ENCODE measurements around the gene SDCBP2.
A peak's percentile ranks its signal among the peaks of the same experiment; 100 is the strongest.

The SDCBP2 gene

GRCh38 chr20:1370548-1371110 lies 41.7 kb upstream of the SDCBP2 start:
- Mint-ChIP-seq H3K27me3 (no peaks in the 10 kb centered on the region), H3K27ac (no peak overlapping the region), H3K4me3 (no peak overlapping the region), H3K36me3 (ENCODE audit: low read depth) (peaks cover 96% of the 10 kb centered on the region), H3K9me3 (no peaks in the 10 kb centered on the region), H3K4me1 (ENCODE audit: low read depth) (peaks cover 83% of the 10 kb centered on the region)
- intact Hi-C loops (cut with micrococcal nuclease) = no loop called here

GRCh38 chr20:1369970-1370369 lies 41.0 kb upstream of the SDCBP2 start:
- Mint-ChIP-seq H3K9me3 (no peaks in the 10 kb centered on the region), H3K36me3 (ENCODE audit: low read depth) (peaks cover 96% of the 10 kb centered on the region), H3K4me1 (ENCODE audit: low read depth) (peaks cover 83% of the 10 kb centered on the region), H3K4me3 (no peak overlapping the region), H3K27ac (no peak overlapping the region), H3K27me3 (no peaks in the 10 kb centered on the region)
- intact Hi-C loops (cut with micrococcal nuclease) = no loop called here

GRCh38 chr20:1368448-1369199 lies 39.7 kb upstream of the SDCBP2 start:
- intact Hi-C loops (cut with micrococcal nuclease) = no loop called here
- Mint-ChIP-seq H3K27me3 (no peaks in the 10 kb centered on the region), H3K9me3 (no peaks in the 10 kb centered on the region)

GRCh38 chr20:1367479-1367878 lies 38.5 kb upstream of the SDCBP2 start:
- Mint-ChIP-seq H3K4me1 (ENCODE audit: low read depth) (peaks cover 84% of the 10 kb centered on the region), H3K9me3 (no peaks in the 10 kb centered on the region), H3K27me3 (no peaks in the 10 kb centered on the region), H3K4me3 (no peak overlapping the region), H3K36me3 (ENCODE audit: low read depth) (peaks cover 96% of the 10 kb centered on the region), H3K27ac (no peak overlapping the region)
- intact Hi-C loops (cut with micrococcal nuclease) = no loop called here

More at GRCh38 chr20:1368448-1369199, 39.7 kb upstream of the SDCBP2 start:
- Mint-ChIP-seq H3K36me3 (ENCODE audit: low read depth) (peaks cover 96% of the 10 kb centered on the region), H3K4me3 (no peak overlapping the region), H3K4me1 (ENCODE audit: low read depth) (peaks cover 83% of the 10 kb centered on the region), H3K27ac (no peak overlapping the region)

- no peak overlapping the region for H3K27ac Mint-ChIP-seq
- intact Hi-C loops (cut with micrococcal nuclease) = no loop called here
- peaks cover 62% of the 10 kb centered on the region for H3K4me1 Mint-ChIP-seq (ENCODE audit: low read depth)
- no peak overlapping the region for H3K4me3 Mint-ChIP-seq
- H3K27me3 Mint-ChIP-seq = no peaks in the 10 kb centered on the region
- peaks cover 97% of the 10 kb centered on the region for H3K36me3 Mint-ChIP-seq (ENCODE audit: low read depth)
- H3K9me3 Mint-ChIP-seq = no peaks in the 10 kb centered on the region
Measured at GRCh38 chr20:1364106-1364505, 35.2 kb upstream of the SDCBP2 start.

- intact Hi-C loops (cut with micrococcal nuclease) = no loop called here
- Mint-ChIP-seq H3K27ac (peak overlapping the region; percentile 14), H3K4me3 (no peak overlapping the region), H3K36me3 (ENCODE audit: low read depth) (peaks cover 97% of the 10 kb centered on the region), H3K27me3 (no peaks in the 10 kb centered on the region), H3K9me3 (no peaks in the 10 kb centered on the region), H3K4me1 (ENCODE audit: low read depth) (peaks cover 56% of the 10 kb centered on the region)
Measured at GRCh38 chr20:1363522-1363921, 34.6 kb upstream of the SDCBP2 start.

GRCh38 chr20:1362484-1362883 lies 33.5 kb upstream of the SDCBP2 start:
- peaks cover 51% of the 10 kb centered on the region for H3K4me1 Mint-ChIP-seq (ENCODE audit: low read depth)
- no peak overlapping the region for H3K4me3 Mint-ChIP-seq
- no peaks in the 10 kb centered on the region for H3K9me3 Mint-ChIP-seq
- intact Hi-C loops (cut with micrococcal nuclease) = no loop called here
- no peak overlapping the region for H3K27ac Mint-ChIP-seq
- H3K27me3 Mint-ChIP-seq = no peaks in the 10 kb centered on the region
- H3K36me3 Mint-ChIP-seq (ENCODE audit: low read depth) = peaks cover 97% of the 10 kb centered on the region

- peaks cover 1% of the 10 kb centered on the region for H3K9me3 Mint-ChIP-seq
- H3K4me3 Mint-ChIP-seq = no peak overlapping the region
- intact Hi-C loops (cut with micrococcal nuclease) = no loop called here
- H3K27me3 Mint-ChIP-seq = no peaks in the 10 kb centered on the region
- no peak overlapping the region for H3K27ac Mint-ChIP-seq
- peaks cover 99% of the 10 kb centered on the region for H3K36me3 Mint-ChIP-seq (ENCODE audit: low read depth)
- H3K4me1 Mint-ChIP-seq (ENCODE audit: low read depth) = peaks cover 36% of the 10 kb centered on the region
Measured at GRCh38 chr20:1360094-1360846, 31.3 kb upstream of the SDCBP2 start.

- Mint-ChIP-seq H3K36me3 (ENCODE audit: low read depth) (peaks cover 99% of the 10 kb centered on the region), H3K4me1 (ENCODE audit: low read depth) (peaks cover 14% of the 10 kb centered on the region), H3K4me3 (no peak overlapping the region), H3K27ac (no peak overlapping the region), H3K27me3 (no peaks in the 10 kb centered on the region), H3K9me3 (peaks cover 20% of the 10 kb centered on the region)
- intact Hi-C loops (cut with micrococcal nuclease) = no loop called here
Measured at GRCh38 chr20:1357921-1358671, 29.2 kb upstream of the SDCBP2 start.

GRCh38 chr20:1353956-1354355 lies 25.0 kb upstream of the SDCBP2 start:
- H3K9me3 Mint-ChIP-seq = peaks cover 45% of the 10 kb centered on the region
- no peaks in the 10 kb centered on the region for H3K27me3 Mint-ChIP-seq
- H3K27ac Mint-ChIP-seq = no peak overlapping the region
- H3K4me1 Mint-ChIP-seq (ENCODE audit: low read depth) = no peaks in the 10 kb centered on the region
- H3K4me3 Mint-ChIP-seq = no peak overlapping the region
- intact Hi-C loops (cut with micrococcal nuclease) = no loop called here
- peaks cover 87% of the 10 kb centered on the region for H3K36me3 Mint-ChIP-seq (ENCODE audit: low read depth)

GRCh38 chr20:1346315-1346969 lies 17.5 kb upstream of the SDCBP2 start:
- intact Hi-C loops (cut with micrococcal nuclease) = no loop called here
- Mint-ChIP-seq H3K4me1 (ENCODE audit: low read depth) (peaks cover 6% of the 10 kb centered on the region), H3K27me3 (no peaks in the 10 kb centered on the region), H3K27ac (no peak overlapping the region), H3K36me3 (ENCODE audit: low read depth) (peaks cover 17% of the 10 kb centered on the region), H3K4me3 (no peak overlapping the region), H3K9me3 (peaks cover 28% of the 10 kb centered on the region)

GRCh38 chr20:1345756-1346093 lies 16.8 kb upstream of the SDCBP2 start:
- H3K27ac Mint-ChIP-seq = no peak overlapping the region
- no peaks in the 10 kb centered on the region for H3K27me3 Mint-ChIP-seq
- H3K4me1 Mint-ChIP-seq (ENCODE audit: low read depth) = peaks cover 6% of the 10 kb centered on the region
- H3K36me3 Mint-ChIP-seq (ENCODE audit: low read depth) = peaks cover 10% of the 10 kb centered on the region
- no peak overlapping the region for H3K4me3 Mint-ChIP-seq
- H3K9me3 Mint-ChIP-seq = peaks cover 21% of the 10 kb centered on the region
- intact Hi-C loops (cut with micrococcal nuclease) = no loop called here

- Mint-ChIP-seq H3K27ac (no peak overlapping the region), H3K36me3 (ENCODE audit: low read depth) (peaks cover 10% of the 10 kb centered on the region), H3K4me3 (no peak overlapping the region), H3K4me1 (ENCODE audit: low read depth) (peaks cover 6% of the 10 kb centered on the region), H3K27me3 (no peaks in the 10 kb centered on the region), H3K9me3 (peaks cover 18% of the 10 kb centered on the region)
- intact Hi-C loops (cut with micrococcal nuclease) = no loop called here
Measured at GRCh38 chr20:1345030-1345755, 16.3 kb upstream of the SDCBP2 start.
